Measurements from ENCODE around the gene LARGE1. TPM values are rescaled to one million over a fixed set of nuclear protein-coding genes. Genes with fewer than 3 reads are reported as not detected.

LARGE1 gene
- total and polyA plus RNA-seq, 2 experiments from 2014 or later = 21.2 to 23.6 TPM

- Histone ChIP-seq H3K36me3 (replicated peaks; ENCODE audit: insufficient read depth, low read depth) (no peaks in the 10 kb centered on the region), H3K4me2 (no peak overlapping the region), H3K27me3 (no peaks in the 10 kb centered on the region), H2AFZ (no peak overlapping the region), H4K20me1 (ENCODE audit: insufficient read depth, poor library complexity, severe bottlenecking) (no peaks in the 10 kb centered on the region), H3K4me3 (no peak overlapping the region), H3K4me1 (ENCODE audit: insufficient read depth) (no peaks in the 10 kb centered on the region), H3K9me2 (replicated peaks; ENCODE audit: insufficient read depth) (no peaks in the 10 kb centered on the region), H3K79me2 (peaks cover 9% of the 10 kb centered on the region), H3K9me3 (ENCODE audit: low read depth) (no peaks in the 10 kb centered on the region), H3K27ac (no peak overlapping the region)
- no peak for DNase-seq (ENCODE audit: low spot score)
- WGBS (ENCODE audit: low lambda C conversion rate, missing lambda C conversion rate) = 90% methylated on average over 1 of the region's 1 CpG
- TF ChIP-seq EZH2phosphoT487 (IDR thresholded peaks at IDR 0.05; ENCODE audit: low read depth, severe bottlenecking, unreplicated experiment) (no peak), CTCF (IDR thresholded peaks at IDR 0.05; ENCODE audit: poor library complexity) (no peak), EZH2 (IDR thresholded peaks at IDR 0.05; ENCODE audit: borderline replicate concordance) (no peak)
These were observed 209.9 kb downstream of the LARGE1 start for GRCh38 chr22:33710326-33710725.

GRCh38 chr22:33707581-33707980 is 212.7 kb downstream of the LARGE1 start:
- Histone ChIP-seq H3K4me1 (ENCODE audit: insufficient read depth) (no peaks in the 10 kb centered on the region), H3K9me2 (replicated peaks; ENCODE audit: insufficient read depth) (no peaks in the 10 kb centered on the region), H3K79me2 (peaks cover 9% of the 10 kb centered on the region), H3K27ac (no peak overlapping the region), H3K4me3 (no peak overlapping the region), H3K27me3 (no peaks in the 10 kb centered on the region), H3K36me3 (replicated peaks; ENCODE audit: insufficient read depth, low read depth) (no peaks in the 10 kb centered on the region), H2AFZ (no peak overlapping the region), H4K20me1 (ENCODE audit: insufficient read depth, poor library complexity, severe bottlenecking) (no peaks in the 10 kb centered on the region), H3K9me3 (ENCODE audit: low read depth) (no peaks in the 10 kb centered on the region), H3K4me2 (no peak overlapping the region)
- TF ChIP-seq CTCF (IDR thresholded peaks at IDR 0.05; ENCODE audit: poor library complexity) (no peak), EZH2phosphoT487 (IDR thresholded peaks at IDR 0.05; ENCODE audit: low read depth, severe bottlenecking, unreplicated experiment) (no peak), EZH2 (IDR thresholded peaks at IDR 0.05; ENCODE audit: borderline replicate concordance) (no peak)
- 91% methylated on average over 3 of the region's 3 CpGs for WGBS (ENCODE audit: low lambda C conversion rate, missing lambda C conversion rate)
- DNase-seq (ENCODE audit: low spot score) = no peak

- peaks cover 9% of the 10 kb centered on the region for H3K79me2 ChIP-seq
- no peak overlapping the region for H3K4me3 ChIP-seq
- no peak overlapping the region for H3K4me2 ChIP-seq
- H3K9me3 ChIP-seq (ENCODE audit: low read depth) = no peaks in the 10 kb centered on the region
- no peak overlapping the region for H2AFZ ChIP-seq
- no peaks in the 10 kb centered on the region for H3K4me1 ChIP-seq (ENCODE audit: insufficient read depth)
- H3K9me2 ChIP-seq (replicated peaks; ENCODE audit: insufficient read depth) = no peaks in the 10 kb centered on the region
- no peak overlapping the region for H3K27ac ChIP-seq
- H3K27me3 ChIP-seq = no peaks in the 10 kb centered on the region
- H4K20me1 ChIP-seq (ENCODE audit: insufficient read depth, poor library complexity, severe bottlenecking) = no peaks in the 10 kb centered on the region
- 87% methylated on average over 5 of the region's 5 CpGs for WGBS (ENCODE audit: low lambda C conversion rate, missing lambda C conversion rate)
- H3K36me3 ChIP-seq (replicated peaks; ENCODE audit: insufficient read depth, low read depth) = no peaks in the 10 kb centered on the region
- DNase-seq (ENCODE audit: low spot score) = no peak
- no peak for TF ChIP-seq EZH2 (IDR thresholded peaks at IDR 0.05; ENCODE audit: borderline replicate concordance)
- TF ChIP-seq EZH2phosphoT487 (IDR thresholded peaks at IDR 0.05; ENCODE audit: low read depth, severe bottlenecking, unreplicated experiment) = no peak
- no peak for TF ChIP-seq CTCF (IDR thresholded peaks at IDR 0.05; ENCODE audit: poor library complexity)
These were observed 214.2 kb downstream of the LARGE1 start for GRCh38 chr22:33706100-33706499.

DNA sequence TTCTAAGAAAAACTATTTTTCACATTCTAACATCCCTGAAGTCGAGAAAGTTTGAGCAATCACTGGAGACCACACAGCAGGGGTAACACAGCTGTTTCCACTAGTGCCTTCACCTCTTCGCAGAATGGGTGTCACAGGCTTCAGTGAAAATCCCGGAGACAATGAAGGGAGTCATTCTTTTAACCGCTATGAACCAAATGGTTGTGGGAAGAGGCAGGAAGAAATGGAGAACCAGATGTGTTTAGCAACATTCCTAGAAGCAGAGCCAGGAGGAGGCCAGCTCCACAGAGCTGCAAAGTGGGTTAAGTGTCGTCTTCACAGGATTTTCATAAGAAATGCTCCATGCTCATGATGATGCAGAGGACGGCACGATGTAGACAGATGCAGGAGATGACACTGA is 221.1 kb downstream of the LARGE1 start:
- Histone ChIP-seq H3K27ac (no peak overlapping the region), H3K79me2 (no peaks in the 10 kb centered on the region), H3K9me3 (ENCODE audit: low read depth) (no peaks in the 10 kb centered on the region), H3K4me2 (no peak overlapping the region), H3K4me3 (no peak overlapping the region), H3K36me3 (replicated peaks; ENCODE audit: insufficient read depth, low read depth) (no peaks in the 10 kb centered on the region), H4K20me1 (ENCODE audit: insufficient read depth, poor library complexity, severe bottlenecking) (no peaks in the 10 kb centered on the region), H3K4me1 (ENCODE audit: insufficient read depth) (no peaks in the 10 kb centered on the region), H3K9me2 (replicated peaks; ENCODE audit: insufficient read depth) (no peaks in the 10 kb centered on the region), H3K27me3 (no peaks in the 10 kb centered on the region), H2AFZ (no peak overlapping the region)
- TF ChIP-seq CTCF (IDR thresholded peaks at IDR 0.05; ENCODE audit: poor library complexity) = no peak
- no peak for DNase-seq (ENCODE audit: low spot score)
- WGBS (ENCODE audit: low lambda C conversion rate, missing lambda C conversion rate) = 92% methylated on average over 7 of the region's 7 CpGs

Measured in hepatocyte (in vitro differentiated cells).